HG03097 (cell line): Measurements from ENCODE around the gene RNF207.

Experiments
- ATAC-seq: cut with Tn5 transposase; IDR thresholded peaks from one replicate; pipeline ENCODE4 v1.9.1; 2021; ENCODE audit not compliant: unreplicated experiment, low FRiP score

RNF207 gene

DNA sequence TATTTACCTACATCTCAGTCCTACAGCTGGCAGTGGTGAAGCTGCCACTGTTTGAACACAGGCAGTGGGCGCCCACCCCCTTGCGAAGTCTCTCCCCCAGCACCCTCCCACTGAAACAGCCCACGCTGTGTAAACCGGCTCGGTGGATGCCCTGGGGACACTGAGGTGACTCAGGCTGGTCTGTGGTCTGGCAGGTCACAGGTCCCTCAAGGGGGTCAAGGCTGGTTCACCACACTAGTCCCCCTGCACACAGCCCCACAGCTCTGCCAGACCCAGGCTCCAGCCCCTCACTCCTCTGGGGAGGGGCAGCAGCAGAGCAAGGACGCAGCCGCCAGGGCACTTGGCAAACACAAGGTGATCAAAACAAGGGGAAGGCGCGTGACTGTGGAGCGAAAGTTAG lies 33.4 kb upstream of the RNF207 start:
- ATAC-seq, result no peak

GRCh38 chr1:6174621-6175410 lies 31.1 kb upstream of the RNF207 start:
- ATAC-seq, result no peak

DNA sequence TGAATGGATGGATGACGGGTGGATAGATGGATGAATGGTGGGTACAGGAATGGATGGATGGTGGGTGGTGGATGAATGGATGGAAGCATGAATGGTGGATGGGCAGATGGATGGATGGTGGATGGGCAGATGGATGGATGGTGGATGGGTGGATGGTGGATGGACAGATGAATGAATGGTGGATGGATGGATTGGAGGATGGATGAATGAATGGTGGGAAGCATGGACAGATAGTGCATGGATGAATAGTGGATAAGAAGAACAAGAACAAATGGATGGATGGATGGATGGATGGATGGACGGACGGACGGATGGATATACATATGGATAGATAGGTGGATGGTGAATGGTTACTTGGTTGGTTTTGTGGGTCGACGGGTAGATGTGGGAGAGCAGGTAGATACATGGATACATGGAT lies 30.5 kb upstream of the RNF207 start:
- ATAC-seq, result no peak

- no peak for ATAC-seq
Measured at GRCh38 chr1:6176779-6177178, 29.1 kb upstream of the RNF207 start.

DNA sequence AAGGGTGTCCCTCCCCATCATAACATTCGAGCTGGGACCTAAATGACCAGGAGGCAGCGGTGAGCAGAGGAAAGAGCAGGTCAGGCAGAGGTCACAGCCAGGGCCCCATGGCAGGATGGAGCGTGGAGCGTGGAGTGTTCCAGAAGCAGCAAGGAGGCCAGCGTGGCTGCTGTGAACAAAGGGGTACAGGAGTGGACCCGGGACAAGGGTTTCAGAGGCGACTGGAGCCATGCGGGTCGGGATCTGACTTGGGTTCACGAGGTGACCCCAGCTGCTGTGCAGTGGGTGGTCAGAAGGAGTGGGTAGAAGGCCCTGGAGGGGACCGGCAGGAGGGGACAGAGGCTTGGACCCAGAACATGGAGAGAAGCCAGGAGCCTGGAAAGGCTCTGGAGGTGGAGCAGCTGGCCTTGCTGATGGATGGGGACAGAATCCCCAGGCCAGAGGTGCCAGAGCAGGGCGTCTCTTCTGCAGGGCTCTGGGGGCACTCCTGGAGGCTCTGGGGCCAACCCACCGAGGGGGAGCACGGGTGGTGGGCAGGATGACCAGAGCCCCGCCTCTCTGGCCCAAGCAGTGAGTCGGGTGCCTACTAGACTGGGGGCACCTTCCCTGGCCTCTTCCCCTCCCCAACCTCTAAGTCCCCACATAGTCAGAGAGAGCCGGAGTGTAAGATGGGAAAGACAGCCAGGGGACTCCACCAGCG lies 28.1 kb upstream of the RNF207 start:
- ATAC-seq, result no peak

DNA sequence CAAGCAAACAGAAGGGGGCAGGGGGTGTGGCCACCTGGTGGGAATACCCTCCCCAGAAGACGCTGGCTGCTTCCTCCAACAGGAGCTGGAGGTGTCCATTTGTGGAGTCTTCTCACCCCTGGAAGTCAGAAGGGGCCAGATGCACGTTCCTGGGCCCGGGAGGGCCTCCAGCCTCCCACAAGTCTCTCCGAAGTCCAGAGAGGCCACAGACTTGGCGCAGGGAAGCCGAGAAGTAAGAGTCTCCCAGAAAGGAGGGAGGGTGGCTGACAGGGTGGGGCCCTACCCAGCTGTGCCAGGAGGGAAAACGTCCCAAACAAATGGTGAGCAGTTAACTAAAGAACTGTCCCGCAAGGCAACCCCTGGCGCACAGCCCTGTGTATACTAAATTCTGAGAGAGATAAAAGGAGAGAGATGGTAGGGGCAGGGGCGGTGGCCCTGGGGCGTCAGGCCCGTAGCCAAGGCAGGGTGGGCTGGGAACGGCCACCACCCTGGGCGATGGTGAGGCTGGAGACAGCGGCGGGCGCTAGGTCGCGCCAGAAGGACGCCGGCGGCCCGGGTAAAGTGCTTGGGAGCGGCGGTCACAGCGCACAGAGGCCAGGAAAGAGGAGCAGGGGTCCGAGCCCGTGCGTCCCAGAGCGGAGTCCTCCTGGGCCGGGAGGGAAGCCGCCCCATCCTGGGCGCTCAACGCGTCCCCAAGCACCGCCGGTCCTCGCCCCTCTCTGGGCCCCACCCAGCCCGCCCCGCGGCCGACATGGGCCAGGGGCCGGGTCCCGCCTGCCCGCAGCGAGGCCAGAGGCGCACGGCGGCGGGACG lies 27.0 kb upstream of the RNF207 start:
- ATAC-seq, result no peak

DNA sequence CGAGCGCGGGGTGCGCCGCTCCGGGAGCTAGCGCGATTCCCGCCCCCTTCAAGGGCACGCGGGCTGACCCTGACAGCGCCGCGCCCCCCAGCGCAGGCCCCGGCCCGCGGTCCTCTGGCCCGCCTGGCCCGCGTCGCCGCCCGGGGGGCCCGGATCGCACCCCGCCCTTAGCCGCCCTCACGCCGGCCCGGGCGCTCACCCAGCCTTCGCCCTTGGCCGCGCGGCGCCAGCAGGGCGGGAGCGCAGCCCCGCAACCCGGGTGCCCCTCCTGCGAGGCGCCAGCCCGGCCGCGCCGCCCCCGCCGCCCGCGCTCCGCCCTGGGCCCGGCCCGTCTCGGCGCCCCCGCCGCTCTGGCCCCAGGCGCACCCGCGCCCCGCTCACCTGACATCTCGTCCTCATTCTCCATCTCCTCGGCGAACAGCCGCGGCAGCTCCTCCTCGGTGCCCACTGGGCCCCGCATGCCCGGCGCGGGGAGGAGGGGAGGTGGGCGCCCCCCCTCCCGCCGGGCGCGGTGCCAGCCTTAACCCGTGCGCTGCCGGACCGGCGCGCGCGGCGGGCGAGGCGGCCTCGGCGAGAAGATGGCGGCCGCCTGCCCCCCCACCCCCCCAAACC lies 26.2 kb upstream of the RNF207 start:
- ATAC-seq, result no peak

- no peak for ATAC-seq
Measured at GRCh38 chr1:6180268-6180706, 25.6 kb upstream of the RNF207 start, which contains the start of gene CHD5. CHD5 (minus strand) TSS chr1:6180321; CDS start chr1:6180023, 298 bp downstream.

DNA sequence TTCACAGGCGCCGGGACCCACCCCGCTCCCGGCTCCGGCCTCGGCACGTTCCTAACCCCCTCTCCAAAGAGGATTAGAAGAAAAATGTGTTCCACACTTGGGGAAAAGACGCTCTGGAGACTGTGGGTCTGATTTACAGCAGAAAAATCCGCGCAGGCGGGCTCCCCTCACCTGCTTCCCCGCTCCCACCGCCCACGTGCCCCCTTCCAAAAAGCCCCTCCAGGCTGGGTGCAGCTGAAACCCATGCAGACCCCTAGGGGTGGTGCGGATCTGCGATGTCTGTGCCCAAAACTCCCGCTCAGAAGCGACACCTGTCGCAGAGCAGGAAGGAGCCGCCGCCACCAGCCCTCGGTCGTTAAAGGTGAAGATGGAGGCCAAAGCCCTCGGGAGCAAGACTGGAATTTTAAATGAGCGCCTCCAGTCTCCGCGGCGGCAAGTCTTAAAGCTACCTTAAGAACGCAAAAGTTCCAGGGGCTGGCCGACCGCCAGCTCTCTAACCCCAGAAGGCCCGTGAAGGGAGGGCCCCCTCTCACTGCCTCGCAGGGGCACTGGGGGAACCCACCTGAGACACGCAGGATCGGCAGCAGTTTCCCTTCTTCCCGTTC lies 25.1 kb upstream of the RNF207 start:
- no peak for ATAC-seq

GRCh38 chr1:6181347-6181770 lies 24.6 kb upstream of the RNF207 start:
- ATAC-seq, result no peak

- ATAC-seq, result no peak
Measured at GRCh38 chr1:6183520-6183989, 22.4 kb upstream of the RNF207 start.

- ATAC-seq, result no peak
Measured at GRCh38 chr1:6184083-6184783, 21.7 kb upstream of the RNF207 start.

GRCh38 chr1:6185151-6185550 lies 20.8 kb upstream of the RNF207 start:
- ATAC-seq, result no peak

GRCh38 chr1:6185635-6186382 lies 20.1 kb upstream of the RNF207 start:
- no peak for ATAC-seq

GRCh38 chr1:6188466-6188865 lies 17.5 kb upstream of the RNF207 start:
- ATAC-seq, result no peak

GRCh38 chr1:6191968-6192367 lies 14.0 kb upstream of the RNF207 start:
- ATAC-seq, result no peak

DNA sequence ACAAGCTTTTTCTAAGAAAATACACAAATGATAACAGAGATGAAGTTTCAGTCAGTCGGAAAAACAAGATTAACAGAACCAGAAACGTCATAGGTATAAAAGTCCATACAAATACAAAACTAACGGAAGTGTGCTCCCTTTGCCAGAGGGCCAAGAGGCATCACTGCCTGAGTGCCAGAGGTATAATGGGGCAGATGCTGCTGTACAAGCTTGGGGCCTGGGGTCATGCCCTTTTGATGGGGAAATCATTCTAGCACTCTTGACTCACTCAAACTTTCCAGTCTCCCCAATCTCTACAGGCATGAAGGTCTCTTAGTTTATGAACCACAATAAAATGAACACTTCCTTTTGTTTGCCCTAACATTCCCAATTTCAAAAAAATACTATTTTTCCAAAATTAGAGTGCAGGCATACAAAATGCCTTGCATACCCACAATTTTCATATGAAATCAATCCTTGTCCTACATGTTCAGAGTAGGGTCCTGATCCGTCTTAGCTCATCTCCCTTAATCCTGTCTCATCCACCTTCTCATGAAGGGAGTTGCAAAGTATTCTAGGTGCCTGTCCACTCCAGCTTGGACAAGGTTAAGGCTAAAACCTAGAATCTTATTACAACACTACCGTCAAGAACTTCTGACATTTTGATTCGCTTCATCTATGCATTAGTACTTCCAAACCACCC lies 8.0 kb upstream of the RNF207 start:
- ATAC-seq, result no peak

- ATAC-seq, result peak; percentile 24
Measured at GRCh38 chr1:6198646-6199297, 7.1 kb upstream of the RNF207 start.
